ENCODE data around the gene NEK9.

GRCh38 chr14:75150150-75150549 lies 23.3 kb upstream of the NEK9 start:
- no peak for TF ChIP-seq CTCF (IDR thresholded peaks at IDR 0.05; ENCODE audit: poor library complexity, severe bottlenecking)
- no peak for TF ChIP-seq EP300 (conservative IDR thresholded peaks at IDR 0.05; ENCODE audit: poor library complexity, severe bottlenecking)
- TF ChIP-seq POLR2AphosphoS5 (IDR thresholded peaks at IDR 0.05), result no peak
- no peak for TF ChIP-seq TAF1 (IDR thresholded peaks at IDR 0.05; ENCODE audit: low read depth)

Data from neural cell (in vitro differentiated cells).